GM06990 (cell line): ENCODE measurements around the gene NUP188.

ENCODE experiments used
- DNase-seq: peaks from one replicate; pipeline ENCODE4 v3.0.0-alpha.2; 2011; ENCODE audit not compliant: insufficient read length; ENCODE audit errors: extremely low read depth
- H3K27me3 ChIP-seq: replicated peaks from 2 replicates; pipeline ENCODE4 v1.6.0; 2011; ENCODE audit warnings: low read length; ENCODE audit not compliant: control insufficient read depth, insufficient read depth
- H3K36me3 ChIP-seq: 2 replicates; pipeline ENCODE4 v1.5.1; 2011; ENCODE audit warnings: low read length; ENCODE audit not compliant: control insufficient read depth, insufficient read depth
- H3K4me3 ChIP-seq: replicated peaks from 2 replicates; pipeline ENCODE4 v1.5.1; 2011; ENCODE audit warnings: low read depth, mild to moderate bottlenecking, control low read depth, low read length
- TF ChIP-seq, protein P1 (sequence below): IDR thresholded peaks from 2 replicates; pipeline ENCODE4 v1.5.1; 2011; ENCODE audit warnings: low read length, control low read depth, mild to moderate bottlenecking, inconsistent platforms; ENCODE audit not compliant: insufficient read depth, poor library complexity, severe bottlenecking

NUP188 gene

DNA sequence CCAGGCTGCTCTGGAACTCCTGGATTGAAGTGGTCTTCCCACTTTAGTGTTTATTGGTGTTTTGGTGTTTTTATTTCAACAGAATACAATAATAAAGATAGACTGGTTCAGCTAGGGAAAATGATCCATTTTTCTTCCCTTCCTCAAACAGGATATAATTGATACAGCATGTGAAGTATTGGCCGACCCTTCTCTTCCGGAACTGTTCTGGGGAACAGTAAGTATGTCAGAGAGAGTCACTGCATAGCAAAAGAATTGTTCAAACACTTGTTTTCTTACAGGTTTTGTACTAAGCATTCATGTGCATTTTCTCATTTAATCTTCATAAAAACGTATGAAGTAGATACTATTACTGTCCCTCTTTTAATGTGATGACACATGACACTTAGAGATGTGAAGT, 31.6 kb downstream of the NUP188 start:
- Histone ChIP-seq H3K27me3 (no peaks in the 10 kb centered on the region), H3K36me3 (peaks cover 27% of the 10 kb centered on the region), H3K4me3 (no peak overlapping the region)
- TF ChIP-seq, protein P1, sequence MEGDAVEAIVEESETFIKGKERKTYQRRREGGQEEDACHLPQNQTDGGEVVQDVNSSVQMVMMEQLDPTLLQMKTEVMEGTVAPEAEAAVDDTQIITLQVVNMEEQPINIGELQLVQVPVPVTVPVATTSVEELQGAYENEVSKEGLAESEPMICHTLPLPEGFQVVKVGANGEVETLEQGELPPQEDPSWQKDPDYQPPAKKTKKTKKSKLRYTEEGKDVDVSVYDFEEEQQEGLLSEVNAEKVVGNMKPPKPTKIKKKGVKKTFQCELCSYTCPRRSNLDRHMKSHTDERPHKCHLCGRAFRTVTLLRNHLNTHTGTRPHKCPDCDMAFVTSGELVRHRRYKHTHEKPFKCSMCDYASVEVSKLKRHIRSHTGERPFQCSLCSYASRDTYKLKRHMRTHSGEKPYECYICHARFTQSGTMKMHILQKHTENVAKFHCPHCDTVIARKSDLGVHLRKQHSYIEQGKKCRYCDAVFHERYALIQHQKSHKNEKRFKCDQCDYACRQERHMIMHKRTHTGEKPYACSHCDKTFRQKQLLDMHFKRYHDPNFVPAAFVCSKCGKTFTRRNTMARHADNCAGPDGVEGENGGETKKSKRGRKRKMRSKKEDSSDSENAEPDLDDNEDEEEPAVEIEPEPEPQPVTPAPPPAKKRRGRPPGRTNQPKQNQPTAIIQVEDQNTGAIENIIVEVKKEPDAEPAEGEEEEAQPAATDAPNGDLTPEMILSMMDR: no peak
- no peak for DNase-seq

DNA sequence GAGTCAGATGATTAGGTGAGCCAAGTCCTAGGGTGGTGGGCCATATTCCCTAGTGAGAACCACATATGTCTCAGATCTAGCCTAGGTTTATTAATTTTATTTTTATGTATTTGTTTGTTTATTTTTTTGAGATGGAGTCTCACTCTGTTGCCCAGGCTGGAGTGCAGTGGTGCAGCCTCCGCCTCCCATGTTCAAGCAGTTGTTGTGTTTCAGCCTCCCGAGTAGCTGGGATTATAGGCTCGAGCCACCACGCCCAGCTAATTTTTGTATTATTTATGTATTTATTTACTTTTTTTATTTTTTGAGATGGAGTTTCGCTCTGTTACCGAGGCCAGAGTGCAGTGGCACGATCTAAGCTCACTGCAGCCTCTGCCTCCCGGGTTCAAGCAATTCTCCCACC, 36.0 kb downstream of the NUP188 start:
- TF ChIP-seq, protein P1: no peak
- no peak overlapping the region for H3K4me3 ChIP-seq
- peaks cover 32% of the 10 kb centered on the region for H3K36me3 ChIP-seq
- DNase-seq: no peak
- no peaks in the 10 kb centered on the region for H3K27me3 ChIP-seq

DNA sequence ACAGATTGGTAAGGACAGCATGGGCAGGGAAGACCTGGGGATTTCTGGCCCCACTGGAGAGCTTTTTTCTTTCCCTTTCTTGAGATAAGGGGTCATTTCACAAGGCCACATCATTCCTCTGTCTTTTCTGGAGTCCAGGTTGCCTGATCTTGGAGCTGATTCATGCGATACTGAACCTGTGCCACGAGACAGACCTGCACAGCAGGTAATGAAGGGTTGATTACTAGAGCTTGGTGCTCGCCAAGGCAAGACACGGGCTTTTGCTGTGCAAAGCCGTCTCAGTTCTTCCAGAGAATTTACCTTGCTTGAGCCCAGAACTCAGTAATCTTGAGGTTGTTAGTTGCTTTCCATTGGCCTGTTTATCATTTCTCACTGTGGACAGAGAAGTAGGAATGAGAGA, 39.2 kb downstream of the NUP188 start:
- Histone ChIP-seq H3K27me3 (no peaks in the 10 kb centered on the region), H3K4me3 (no peak overlapping the region), H3K36me3 (peaks cover 20% of the 10 kb centered on the region)
- no peak for DNase-seq
- TF ChIP-seq, protein P1: no peak

DNA sequence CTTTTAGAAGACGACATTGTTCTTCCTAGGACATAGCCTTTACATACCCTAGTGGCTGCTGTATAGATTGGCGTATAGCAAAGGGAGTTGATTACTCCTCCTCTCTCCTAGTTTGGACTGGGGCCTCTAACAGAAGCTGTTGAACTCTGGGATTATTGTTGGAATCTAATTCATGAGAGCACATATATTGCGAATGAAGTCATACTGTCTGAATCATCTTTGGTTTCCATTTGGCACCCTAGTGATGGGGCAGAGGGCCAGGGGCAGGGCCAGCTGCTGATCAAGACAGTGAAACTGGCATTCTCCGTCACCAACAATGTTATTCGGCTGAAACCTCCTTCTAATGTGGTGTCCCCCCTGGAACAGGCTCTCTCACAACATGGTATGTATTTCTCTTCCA, 40.3 kb downstream of the NUP188 start:
- H3K36me3 ChIP-seq: peaks cover 17% of the 10 kb centered on the region
- H3K27me3 ChIP-seq: no peaks in the 10 kb centered on the region
- no peak overlapping the region for H3K4me3 ChIP-seq
- DNase-seq: no peak
- TF ChIP-seq, protein P1: no peak

DNA sequence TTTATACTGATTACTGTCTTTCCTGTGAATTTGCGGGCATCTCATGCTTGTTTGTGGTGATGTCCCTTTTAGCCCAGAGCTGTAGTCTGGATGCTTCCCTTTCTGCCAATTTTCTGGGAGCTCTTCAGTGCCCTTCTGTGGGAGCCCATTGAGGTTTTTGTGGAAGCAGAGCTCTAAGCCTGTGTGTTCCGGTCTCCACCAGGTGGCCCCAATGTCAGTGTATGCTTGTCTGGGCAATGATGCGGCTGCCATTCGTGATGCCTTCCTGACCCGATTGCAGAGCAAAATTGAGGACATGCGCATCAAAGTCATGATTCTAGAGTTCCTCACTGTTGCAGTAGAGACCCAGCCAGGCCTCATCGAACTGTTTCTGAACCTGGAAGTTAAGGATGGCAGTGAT, 45.5 kb downstream of the NUP188 start:
- no peaks in the 10 kb centered on the region for H3K27me3 ChIP-seq
- H3K4me3 ChIP-seq: no peak overlapping the region
- peaks cover 28% of the 10 kb centered on the region for H3K36me3 ChIP-seq
- DNase-seq: no peak
- TF ChIP-seq, protein P1: no peak

DNA sequence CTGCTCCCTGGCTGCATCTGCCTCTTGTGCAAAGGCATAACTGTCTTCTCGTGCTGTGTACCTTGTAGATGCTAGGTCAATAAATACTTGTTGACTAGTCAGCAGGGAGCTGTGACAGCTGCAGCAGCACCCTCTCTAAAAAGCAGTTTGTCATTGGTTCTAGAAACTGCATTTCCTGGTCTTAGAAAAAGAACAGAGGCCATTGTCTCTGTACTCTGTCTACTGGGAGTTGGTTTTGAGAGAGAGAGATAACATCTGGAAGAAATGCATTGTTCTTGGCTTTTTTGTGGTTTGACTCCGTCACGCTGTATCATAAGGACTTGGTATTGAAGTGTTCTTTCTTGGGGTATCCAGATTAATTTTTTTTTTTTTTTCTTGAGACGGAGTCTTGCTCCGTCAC, 48.3 kb downstream of the NUP188 start:
- TF ChIP-seq, protein P1: no peak
- peaks cover 46% of the 10 kb centered on the region for H3K36me3 ChIP-seq
- no peak overlapping the region for H3K4me3 ChIP-seq
- no peaks in the 10 kb centered on the region for H3K27me3 ChIP-seq
- no peak for DNase-seq
